Measurements from ENCODE around the gene BICD2. TPM values are rescaled to one million over a fixed set of nuclear protein-coding genes. Genes with fewer than 3 reads are reported as not detected.
"Not testable (repeated sequence)": the region's sequence is repeated elsewhere in the genome, so short reads cannot be mapped to it uniquely, and the experiment has no call there.

The BICD2 gene
- total RNA-seq, 1 donor from 2014 or later: 48.2 TPM

GRCh38 chr9:92769990-92770359 is 5.3 kb upstream of the BICD2 start:
- Histone ChIP-seq H3K4me3 (ENCODE audit: insufficient read depth, low read depth, low read length) (no peak overlapping the region), H3K9ac (ENCODE audit: low read length) (no peak overlapping the region), H2AFZ (ENCODE audit: low read depth, low read length) (no peak overlapping the region), H3K27ac (ENCODE audit: low read depth, low read length) (no peak overlapping the region), H3K4me1 (ENCODE audit: insufficient read depth, low read length) (peaks cover 15% of the 10 kb centered on the region), H3K4me2 (ENCODE audit: low read length) (no peak overlapping the region), H3K9me3 (ENCODE audit: insufficient read depth, low read depth, low read length) (no peaks in the 10 kb centered on the region), H3K36me3 (ENCODE audit: insufficient read depth, low read length) (no peaks in the 10 kb centered on the region), H3K79me2 (ENCODE audit: insufficient read depth, low read length) (no peaks in the 10 kb centered on the region), H4K20me1 (ENCODE audit: insufficient read depth, low read length) (no peaks in the 10 kb centered on the region), H3K27me3 (ENCODE audit: insufficient read depth, low read length) (no peaks in the 10 kb centered on the region)
- Mint-ChIP-seq H3K9me3 (ENCODE audit: unreplicated experiment) (peaks cover 4% of the 10 kb centered on the region), H3K27ac (ENCODE audit: unreplicated experiment) (no peak overlapping the region), H3K4me1 (ENCODE audit: low read depth, unreplicated experiment) (peaks cover 7% of the 10 kb centered on the region), H3K36me3 (ENCODE audit: low read depth, unreplicated experiment) (no peaks in the 10 kb centered on the region), H3K4me3 (ENCODE audit: unreplicated experiment) (no peak overlapping the region), H3K27me3 (ENCODE audit: low read depth, unreplicated experiment) (peaks cover 6% of the 10 kb centered on the region)
- TF ChIP-seq CTCF (IDR thresholded peaks at IDR 0.05; ENCODE audit: insufficient read depth, low read depth, low read length) (no peak), EZH2 (IDR thresholded peaks at IDR 0.05; ENCODE audit: insufficient read depth, low read length) (no peak)
- FAIRE-seq: no peak
- DNase-seq (ENCODE audit: low read depth): no peak

- Histone ChIP-seq H3K4me2 (ENCODE audit: low read length) (no peak overlapping the region), H4K20me1 (ENCODE audit: insufficient read depth, low read length) (no peaks in the 10 kb centered on the region), H3K9ac (ENCODE audit: low read length) (no peak overlapping the region), H3K9me3 (ENCODE audit: insufficient read depth, low read depth, low read length) (no peaks in the 10 kb centered on the region), H3K27me3 (ENCODE audit: insufficient read depth, low read length) (no peaks in the 10 kb centered on the region), H3K27ac (ENCODE audit: low read depth, low read length) (no peak overlapping the region), H3K36me3 (ENCODE audit: insufficient read depth, low read length) (no peaks in the 10 kb centered on the region), H3K4me1 (ENCODE audit: insufficient read depth, low read length) (peaks cover 10% of the 10 kb centered on the region), H3K4me3 (ENCODE audit: insufficient read depth, low read depth, low read length) (no peak overlapping the region), H3K79me2 (ENCODE audit: insufficient read depth, low read length) (peaks cover 3% of the 10 kb centered on the region), H2AFZ (ENCODE audit: low read depth, low read length) (no peak overlapping the region)
- H3K27ac Mint-ChIP-seq (ENCODE audit: unreplicated experiment): no peak overlapping the region
- peaks cover 4% of the 10 kb centered on the region for H3K9me3 Mint-ChIP-seq (ENCODE audit: unreplicated experiment)
- H3K4me3 Mint-ChIP-seq (ENCODE audit: unreplicated experiment): no peak overlapping the region
- no peak for DNase-seq (ENCODE audit: low read depth)
- H3K27me3 Mint-ChIP-seq (ENCODE audit: low read depth, unreplicated experiment): peaks cover 6% of the 10 kb centered on the region
- FAIRE-seq: no peak
- TF ChIP-seq EZH2 (IDR thresholded peaks at IDR 0.05; ENCODE audit: insufficient read depth, low read length) (no peak), CTCF (IDR thresholded peaks at IDR 0.05; ENCODE audit: insufficient read depth, low read depth, low read length) (no peak)
- H3K4me1 Mint-ChIP-seq (ENCODE audit: low read depth, unreplicated experiment): peaks cover 7% of the 10 kb centered on the region
- H3K36me3 Mint-ChIP-seq (ENCODE audit: low read depth, unreplicated experiment): no peaks in the 10 kb centered on the region
Observed at GRCh38 chr9:92769286-92769685, 4.7 kb upstream of the BICD2 start.

GRCh38 chr9:92768816-92769215 is 4.2 kb upstream of the BICD2 start:
- not testable (repeated sequence) for H3K4me3 ChIP-seq (ENCODE audit: insufficient read depth, low read depth, low read length); H3K9ac ChIP-seq (ENCODE audit: low read length); H3K36me3 ChIP-seq (ENCODE audit: insufficient read depth, low read length); H3K9me3 ChIP-seq (ENCODE audit: insufficient read depth, low read depth, low read length); H3K4me2 ChIP-seq (ENCODE audit: low read length); FAIRE-seq; H3K4me1 ChIP-seq (ENCODE audit: insufficient read depth, low read length); H3K27ac ChIP-seq (ENCODE audit: low read depth, low read length); H3K27me3 Mint-ChIP-seq (ENCODE audit: low read depth, unreplicated experiment); H2AFZ ChIP-seq (ENCODE audit: low read depth, low read length); H3K4me3 Mint-ChIP-seq (ENCODE audit: unreplicated experiment); H3K9me3 Mint-ChIP-seq (ENCODE audit: unreplicated experiment); DNase-seq (ENCODE audit: low read depth); H3K79me2 ChIP-seq (ENCODE audit: insufficient read depth, low read length); H3K27ac Mint-ChIP-seq (ENCODE audit: unreplicated experiment); H3K36me3 Mint-ChIP-seq (ENCODE audit: low read depth, unreplicated experiment); H3K27me3 ChIP-seq (ENCODE audit: insufficient read depth, low read length); H3K4me1 Mint-ChIP-seq (ENCODE audit: low read depth, unreplicated experiment); H4K20me1 ChIP-seq (ENCODE audit: insufficient read depth, low read length)
